GM23248 (cell line): Measurements from ENCODE around the gene FNTB. TPM values are rescaled to one million over a fixed set of nuclear protein-coding genes. Genes with fewer than 3 reads are reported as not detected.

ENCODE experiments used
- DNase-seq: peaks from one replicate; pipeline ENCODE4 v3.0.0-alpha.2; 2015
- H2AFZ ChIP-seq: fragments of 200-600 bp; sonication (generic); 2 replicates; pipeline ENCODE4 v1.6.1; 2016; ENCODE audit warnings: antibody characterized with exemption
- H3F3A ChIP-seq: fragments of 200-600 bp; sonication (generic); 2 replicates; pipeline ENCODE4 v1.6.1; 2016; ENCODE audit warnings: mild to moderate bottlenecking, antibody characterized with exemption, mixed run types; ENCODE audit not compliant: insufficient read depth
- H3K27ac ChIP-seq: fragments of 200-600 bp; sonication (generic); 2 replicates; pipeline ENCODE4 v1.5.1; 2016; ENCODE audit warnings: mild to moderate bottlenecking
- H3K27me3 ChIP-seq: fragments of 200-600 bp; sonication (generic); replicated peaks from 2 replicates; pipeline ENCODE4 v1.6.1; 2016; ENCODE audit warnings: mild to moderate bottlenecking; ENCODE audit not compliant: insufficient read depth
- H3K36me3 ChIP-seq: fragments of 200-600 bp; sonication (generic); 2 replicates; pipeline ENCODE4 v1.6.1; 2016; ENCODE audit warnings: low read depth, mild to moderate bottlenecking
- H3K4me1 ChIP-seq: fragments of 200-600 bp; sonication (generic); 2 replicates; pipeline ENCODE4 v1.6.1; 2016; ENCODE audit warnings: mild to moderate bottlenecking; ENCODE audit not compliant: insufficient read depth
- H3K4me2 ChIP-seq: fragments of 200-600 bp; sonication (generic); one replicate; pipeline ENCODE4 v1.6.1; 2016; ENCODE audit warnings: mild to moderate bottlenecking; ENCODE audit not compliant: unreplicated experiment
- H3K4me3 ChIP-seq: fragments of 200-600 bp; sonication (generic); 2 replicates; pipeline ENCODE4 v1.5.1; 2016; ENCODE audit warnings: mild to moderate bottlenecking
- H3K79me2 ChIP-seq: fragments of 200-600 bp; sonication (generic); 2 replicates; pipeline ENCODE4 v1.6.1; 2016; ENCODE audit warnings: mild to moderate bottlenecking; ENCODE audit not compliant: insufficient read depth
- H3K9ac ChIP-seq: fragments of 200-600 bp; sonication (generic); 2 replicates; pipeline ENCODE4 v1.6.1; 2016; ENCODE audit warnings: mild to moderate bottlenecking
- H3K9me2 ChIP-seq: fragments of 200-600 bp; sonication (generic); 2 replicates; pipeline ENCODE4 v1.6.1; 2016; ENCODE audit warnings: mixed run types, mild to moderate bottlenecking, moderate library complexity; ENCODE audit not compliant: insufficient read depth
- H3K9me3 ChIP-seq: fragments of 200-600 bp; sonication (generic); one replicate; pipeline ENCODE4 v1.6.1; 2017; ENCODE audit warnings: low read depth
- H4K20me1 ChIP-seq: fragments of 200-600 bp; sonication (generic); 2 replicates; pipeline ENCODE4 v1.6.0; 2016; ENCODE audit not compliant: insufficient read depth
- EZH2 ChIP-seq: fragments of 200-600 bp; sonication (generic); IDR thresholded peaks from 2 replicates; pipeline ENCODE4 v1.6.1; 2018; ENCODE audit warnings: antibody characterized with exemption, mild to moderate bottlenecking; ENCODE audit not compliant: insufficient read depth, poor library complexity, severe bottlenecking
- EZH2phosphoT487 ChIP-seq: fragments of 200-600 bp; sonication (generic); IDR thresholded peaks from 2 replicates; pipeline ENCODE4 v1.6.1; 2018; ENCODE audit warnings: antibody characterized with exemption, moderate library complexity, mild to moderate bottlenecking, low read depth; ENCODE audit not compliant: insufficient read depth
- WGBS, 2 experiments: methylation state at CpG; one replicate each; pipeline ENCODE4 v1.1.6; 2015 to 2017; ENCODE audit warnings: low lambda C conversion rate in 2 of 2, low coverage in 1 of 2; ENCODE audit errors: missing lambda C conversion rate in 2 of 2; 5-methylcytosine and 5-hydroxymethylcytosine counted together
- in situ Hi-C: fragments of 300-500 bp; cut with MboI; formaldehyde crosslinking; loops from 2 replicates; pipeline ENCODE4 v1.15.0; 2020
- polyA plus RNA-seq: library from polyadenylated mRNA; unstranded; fragments of >200 nt; fragmentation: Nextera tagmentation; extraction: Ambion mirVana; gene quantifications from 2 replicates; pipeline ENCODE4 v1.2.1, GENCODE V29; 2016
- total RNA-seq: library from RNA; depleted of rRNA; stranded (reverse); fragments of >200 nt; shearing (Covaris generic); gene quantifications from 2 replicates; pipeline ENCODE4 v1.2.3, GENCODE V29; 2014

Gene FNTB
- total and polyA plus RNA-seq, 2 experiments from 2014 or later: 15.5 to 19.5 TPM

- TF ChIP-seq EZH2phosphoT487: no peak
- TF ChIP-seq EZH2: no peak
- Histone ChIP-seq H2AFZ (no peak overlapping the region), H3F3A (0 out of 2 replicates have a peak, but pooled peaks cover 3% of the 10 kb centered on the region), H3K79me2 (no peaks in the 10 kb centered on the region), H3K9me3 (no peaks in the 10 kb centered on the region), H3K27me3 (no peaks in the 10 kb centered on the region), H4K20me1 (no peaks in the 10 kb centered on the region), H3K4me3 (no peak overlapping the region), H3K36me3 (no peaks in the 10 kb centered on the region), H3K4me1 (no peaks in the 10 kb centered on the region), H3K9me2 (no peaks in the 10 kb centered on the region), H3K9ac (no peak overlapping the region), H3K27ac (no peak overlapping the region), H3K4me2 (no peak overlapping the region)
- 68 to 69% methylated on average over 3 of the region's 3 CpGs for WGBS, 2 experiments
- in situ Hi-C loops: no loop called here
- no peak for DNase-seq
Measured at GRCh38 chr14:64939817-64940190, 46.9 kb upstream of the FNTB start.

- in situ Hi-C loops: no loop called here
- no peak for TF ChIP-seq EZH2phosphoT487
- TF ChIP-seq EZH2: no peak
- H3K4me1 ChIP-seq: no peaks in the 10 kb centered on the region
- H3K9ac ChIP-seq: no peak overlapping the region
- WGBS, 2 experiments: 96 to 98% methylated on average over 3 of the region's 3 CpGs
- no peaks in the 10 kb centered on the region for H3K36me3 ChIP-seq
- no peak overlapping the region for H2AFZ ChIP-seq
- H3K9me2 ChIP-seq: no peaks in the 10 kb centered on the region
- 0 out of 2 replicates have a peak, but pooled peaks cover 3% of the 10 kb centered on the region for H3F3A ChIP-seq
- no peak overlapping the region for H3K4me2 ChIP-seq
- no peaks in the 10 kb centered on the region for H3K9me3 ChIP-seq
- no peak overlapping the region for H3K27ac ChIP-seq
- H4K20me1 ChIP-seq: no peaks in the 10 kb centered on the region
- no peaks in the 10 kb centered on the region for H3K79me2 ChIP-seq
- H3K27me3 ChIP-seq: no peaks in the 10 kb centered on the region
- H3K4me3 ChIP-seq: no peak overlapping the region
- no peak for DNase-seq
Measured at GRCh38 chr14:64940336-64940910, 46.3 kb upstream of the FNTB start.

- Histone ChIP-seq H3K27ac (no peak within 1 kb of the TSS), H3K4me1 (no peaks in the 10 kb centered on the region), H3K27me3 (no peaks in the 10 kb centered on the region), H3F3A (no peaks in the 10 kb centered on the region), H3K36me3 (no peaks in the 10 kb centered on the region), H3K9me3 (no peaks in the 10 kb centered on the region), H3K79me2 (no peaks in the 10 kb centered on the region), H4K20me1 (no peaks in the 10 kb centered on the region), H3K4me3 (no peak within 1 kb of the TSS), H3K9ac (no peak within 1 kb of the TSS), H2AFZ (no peak within 1 kb of the TSS), H3K9me2 (no peaks in the 10 kb centered on the region), H3K4me2 (no peak within 1 kb of the TSS)
- WGBS, 2 experiments: 92% methylated on average over 13 of the region's 13 CpGs
- in situ Hi-C loops: no loop called here
- no peak for DNase-seq
- TF ChIP-seq EZH2phosphoT487: no peak
- no peak for TF ChIP-seq EZH2
Measured at GRCh38 chr14:64942531-64943111, 44.1 kb upstream of the FNTB start, which contains the start of gene GPX2. GPX2 (minus strand) TSS chr14:64942745; CDS start chr14:64942726, 19 bp downstream.

GRCh38 chr14:64943556-64943955 is 43.1 kb upstream of the FNTB start:
- no peak for DNase-seq
- WGBS, 2 experiments: 91 to 96% methylated on average over 6 of the region's 6 CpGs
- no peak overlapping the region for H3K4me2 ChIP-seq
- H3K4me3 ChIP-seq: no peak overlapping the region
- H2AFZ ChIP-seq: no peak overlapping the region
- no peak overlapping the region for H3K27ac ChIP-seq
- no peaks in the 10 kb centered on the region for H3K9me2 ChIP-seq
- in situ Hi-C loops: no loop called here
- H3F3A ChIP-seq: no peaks in the 10 kb centered on the region
- TF ChIP-seq EZH2phosphoT487: no peak
- TF ChIP-seq EZH2: no peak
- H3K9me3 ChIP-seq: no peaks in the 10 kb centered on the region
- no peak overlapping the region for H3K9ac ChIP-seq
- H4K20me1 ChIP-seq: no peaks in the 10 kb centered on the region
- no peaks in the 10 kb centered on the region for H3K27me3 ChIP-seq
- H3K4me1 ChIP-seq: no peaks in the 10 kb centered on the region
- no peaks in the 10 kb centered on the region for H3K36me3 ChIP-seq
- H3K79me2 ChIP-seq: no peaks in the 10 kb centered on the region

GRCh38 chr14:64944041-64944440 is 42.7 kb upstream of the FNTB start:
- Histone ChIP-seq H3K79me2 (no peaks in the 10 kb centered on the region), H2AFZ (no peak overlapping the region), H4K20me1 (no peaks in the 10 kb centered on the region), H3K4me3 (no peak overlapping the region), H3K9me2 (no peaks in the 10 kb centered on the region), H3F3A (no peaks in the 10 kb centered on the region), H3K4me1 (no peaks in the 10 kb centered on the region), H3K27me3 (no peaks in the 10 kb centered on the region), H3K4me2 (no peak overlapping the region), H3K9me3 (no peaks in the 10 kb centered on the region), H3K36me3 (no peaks in the 10 kb centered on the region), H3K27ac (no peak overlapping the region), H3K9ac (no peak overlapping the region)
- in situ Hi-C loops: no loop called here
- no peak for DNase-seq
- 54 to 64% methylated on average over 2 of the region's 2 CpGs for WGBS, 2 experiments
- TF ChIP-seq EZH2phosphoT487 (no peak), EZH2 (no peak)
